HG03457 (cell line): ENCODE results near the gene ZNF200.
"Not testable (repeated sequence)": the region's sequence is repeated elsewhere in the genome, so short reads cannot be mapped to it uniquely, and the experiment has no call there.

Source experiments
- ATAC-seq: cut with Tn5 transposase; IDR thresholded peaks from one replicate; pipeline ENCODE4 v1.9.1; 2021; ENCODE audit warnings: moderate number of reproducible peaks; ENCODE audit not compliant: unreplicated experiment

ZNF200 gene, protein sequence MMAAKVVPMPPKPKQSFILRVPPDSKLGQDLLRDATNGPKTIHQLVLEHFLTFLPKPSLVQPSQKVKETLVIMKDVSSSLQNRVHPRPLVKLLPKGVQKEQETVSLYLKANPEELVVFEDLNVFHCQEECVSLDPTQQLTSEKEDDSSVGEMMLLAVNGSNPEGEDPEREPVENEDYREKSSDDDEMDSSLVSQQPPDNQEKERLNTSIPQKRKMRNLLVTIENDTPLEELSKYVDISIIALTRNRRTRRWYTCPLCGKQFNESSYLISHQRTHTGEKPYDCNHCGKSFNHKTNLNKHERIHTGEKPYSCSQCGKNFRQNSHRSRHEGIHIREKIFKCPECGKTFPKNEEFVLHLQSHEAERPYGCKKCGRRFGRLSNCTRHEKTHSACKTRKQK

DNA sequence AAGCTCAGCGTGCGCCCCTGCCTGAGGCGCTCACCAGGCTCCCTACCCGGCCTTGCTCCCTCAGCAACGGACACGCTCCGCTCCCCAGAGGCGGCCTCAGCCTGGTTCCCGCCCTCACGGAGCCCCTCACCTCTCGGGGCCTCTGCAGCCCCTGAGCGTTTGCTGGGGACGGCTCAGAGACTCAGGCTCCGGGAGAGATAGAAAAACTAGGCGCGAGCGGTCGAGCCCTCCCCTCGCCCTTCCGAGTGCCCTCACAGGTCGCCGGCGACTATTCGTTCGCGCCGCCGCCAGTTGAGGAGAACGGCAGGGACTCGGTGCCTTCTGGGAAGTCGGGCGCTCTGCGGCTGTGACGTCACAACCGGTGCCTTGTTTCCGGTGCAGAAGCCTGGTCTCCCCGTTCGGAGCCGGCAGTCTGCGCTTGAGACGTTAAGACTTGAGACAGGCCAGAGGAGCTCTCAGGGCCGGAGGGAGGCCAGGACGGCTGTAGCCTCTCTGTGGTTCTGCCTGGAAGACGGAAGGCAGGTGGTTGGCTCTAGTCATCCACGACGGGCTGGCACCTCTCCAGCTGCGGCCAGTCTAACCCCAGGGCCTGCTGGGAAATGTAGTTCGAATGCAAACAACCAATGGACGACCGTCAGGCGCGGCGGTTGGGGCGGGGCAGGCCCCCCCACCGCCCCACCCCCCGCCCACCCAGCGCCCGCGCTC, at the start of gene ZNF200:
Gene ZNF200, minus strand, starts transcription at position 302 of the 705 bp plus-strand sequence. CDS start 1,403 bp downstream, outside the sequence.
- ATAC-seq, result peak; percentile 73

DNA sequence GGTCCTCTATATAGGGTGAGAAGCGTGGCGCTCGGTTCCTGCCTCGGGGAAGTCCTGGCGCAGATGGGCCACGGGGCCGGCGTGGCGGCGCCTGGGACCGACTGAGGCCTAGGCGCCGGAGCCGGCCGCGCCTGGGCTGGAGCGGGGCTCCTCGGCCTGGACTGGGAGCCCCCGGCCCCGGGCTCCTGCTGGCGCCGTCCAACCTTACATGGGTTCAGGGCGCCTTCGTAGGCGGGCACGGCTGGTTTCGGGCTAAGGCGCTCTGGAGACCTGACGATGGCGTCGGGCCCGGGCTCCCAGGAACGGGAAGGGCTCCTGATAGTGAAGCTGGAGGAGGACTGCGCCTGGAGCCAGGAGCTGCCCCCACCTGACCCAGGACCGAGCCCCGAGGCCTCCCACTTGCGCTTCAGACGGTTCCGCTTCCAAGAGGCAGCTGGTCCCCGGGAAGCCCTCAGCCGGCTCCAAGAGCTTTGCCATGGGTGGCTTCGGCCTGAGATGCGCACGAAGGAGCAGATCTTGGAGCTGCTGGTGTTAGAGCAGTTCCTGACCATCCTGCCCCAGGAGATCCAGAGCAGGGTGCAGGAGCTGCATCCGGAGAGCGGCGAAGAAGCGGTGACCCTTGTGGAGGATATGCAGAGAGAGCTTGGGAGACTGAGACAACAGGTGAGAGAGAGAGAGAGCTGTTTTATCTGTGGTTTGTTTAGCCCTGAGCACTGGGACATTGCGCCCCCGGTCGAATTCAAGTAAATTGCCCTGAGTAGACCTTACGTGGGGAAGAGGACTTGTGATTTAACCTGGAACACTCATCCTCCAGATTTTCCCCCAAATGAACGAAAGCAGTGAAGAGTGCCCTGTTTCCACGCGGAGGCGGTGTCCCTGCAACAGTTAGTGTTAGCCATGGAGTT, 48.8 kb upstream of the ZNF200 start:
- no peak for ATAC-seq

DNA sequence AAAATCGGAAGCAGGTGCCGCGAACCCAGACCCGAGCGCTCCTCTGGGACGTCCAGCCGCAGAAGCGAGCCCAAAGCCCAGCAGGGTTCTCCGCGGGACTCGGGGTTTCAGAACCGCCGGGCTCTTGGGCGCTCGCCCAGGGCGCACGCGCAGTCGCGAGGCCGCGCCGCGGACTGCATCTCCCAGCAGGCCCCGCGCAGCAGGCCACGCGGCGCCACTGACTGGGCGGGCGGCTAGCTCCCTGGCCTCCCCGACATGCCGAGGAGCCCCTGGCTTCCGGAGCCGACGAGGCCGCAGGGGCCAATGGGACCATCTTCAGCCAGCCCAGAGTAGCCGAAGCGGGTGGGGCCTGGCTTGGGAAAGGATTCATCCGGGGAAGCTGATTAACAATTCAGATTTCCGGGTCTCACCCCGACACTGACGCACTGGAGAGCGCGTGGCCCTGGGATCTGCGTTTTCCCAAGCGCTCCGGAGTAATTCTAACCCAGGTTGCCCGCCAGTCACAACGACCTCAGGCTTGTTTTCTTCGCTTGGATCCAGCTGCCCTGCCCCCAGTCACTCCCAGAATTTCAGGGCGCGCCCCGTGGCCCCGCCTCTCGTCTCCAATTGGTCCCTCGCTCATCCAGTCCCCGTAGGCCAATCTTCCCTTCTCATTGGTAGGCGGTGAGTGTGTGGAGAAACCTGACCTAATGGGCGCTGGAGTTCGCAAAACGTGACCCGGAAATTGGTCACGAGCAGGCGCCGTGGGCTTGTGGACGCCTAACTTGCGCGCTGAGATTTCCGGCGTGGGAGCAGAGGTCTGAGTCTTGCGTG, 48.0 kb upstream of the ZNF200 start, which contains the start of gene ZNF263:
Gene ZNF263, plus strand, starts transcription at position 762 of the 813 bp plus-strand sequence. CDS start 328 bp downstream, outside the sequence.
- ATAC-seq, result peak; percentile 63

GRCh38 chr16:3282103-3282729, 47.3 kb upstream of the ZNF200 start:
- ATAC-seq, result peak; percentile 28

GRCh38 chr16:3281222-3281820, 46.4 kb upstream of the ZNF200 start:
- ATAC-seq, result no peak

DNA sequence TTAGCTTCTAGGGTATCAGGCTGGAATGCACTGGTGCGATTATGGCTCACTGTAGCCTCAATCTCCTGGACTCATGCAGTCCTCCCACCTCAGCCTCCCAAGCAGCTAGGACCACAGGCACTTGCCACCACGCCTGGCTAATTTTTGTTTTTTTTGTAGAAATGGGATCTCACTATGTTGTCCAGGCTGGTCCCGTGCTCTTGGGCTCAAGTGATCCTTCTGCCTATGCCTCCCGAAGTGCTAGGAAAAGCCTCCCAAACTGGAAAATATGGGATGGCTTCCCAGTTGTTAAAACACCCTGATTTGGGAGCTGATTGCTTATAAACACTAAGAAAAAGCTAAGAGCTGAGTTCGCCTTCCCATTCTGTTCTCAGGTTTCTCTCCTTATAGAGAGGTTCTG, 41.7 kb upstream of the ZNF200 start:
- ATAC-seq, result no peak

DNA sequence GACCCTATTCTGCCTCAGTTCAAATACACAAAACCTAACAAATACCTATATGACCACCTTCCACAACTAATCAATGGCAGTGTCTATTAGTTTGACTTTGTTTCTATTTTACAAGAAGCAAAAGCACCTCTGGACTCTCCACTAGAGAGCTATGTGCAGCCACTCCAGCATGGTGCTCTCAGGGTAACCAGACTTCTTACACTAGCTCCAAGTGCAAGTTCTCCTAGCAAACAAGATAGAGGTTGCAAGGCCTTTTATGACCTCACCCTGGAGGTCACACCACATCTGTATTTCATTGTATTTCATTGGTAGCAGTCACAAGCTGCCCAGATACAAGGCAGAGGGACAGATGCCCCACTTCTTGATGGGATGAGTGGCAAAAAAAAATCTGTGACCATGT, 40.0 kb upstream of the ZNF200 start:
- no peak for ATAC-seq

- no peak for ATAC-seq
Observed at GRCh38 chr16:3274490-3274889, 39.5 kb upstream of the ZNF200 start.

DNA sequence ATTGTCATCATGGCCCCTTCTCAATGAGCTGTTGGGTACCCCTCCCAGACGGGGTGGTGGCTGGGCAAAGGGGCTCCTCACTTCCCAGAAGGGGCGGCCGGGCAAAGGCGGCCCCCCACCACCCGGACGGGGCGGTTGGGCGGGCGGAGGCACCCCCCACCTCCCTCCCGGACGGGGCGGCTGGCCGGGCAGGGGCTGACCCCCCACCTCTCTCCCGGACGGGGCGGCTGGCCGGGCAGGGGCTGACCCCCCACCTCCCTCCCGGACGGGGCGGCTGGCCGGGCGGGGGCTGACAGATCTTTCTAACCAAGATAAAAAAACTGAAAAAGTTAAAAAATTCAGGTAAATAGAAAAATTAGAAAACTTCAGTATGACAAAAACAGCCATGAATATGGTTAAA, 36.3 kb upstream of the ZNF200 start:
- ATAC-seq, result not testable (repeated sequence)

- not testable (repeated sequence) for ATAC-seq
Observed at GRCh38 chr16:3270718-3271117, 35.8 kb upstream of the ZNF200 start.

DNA sequence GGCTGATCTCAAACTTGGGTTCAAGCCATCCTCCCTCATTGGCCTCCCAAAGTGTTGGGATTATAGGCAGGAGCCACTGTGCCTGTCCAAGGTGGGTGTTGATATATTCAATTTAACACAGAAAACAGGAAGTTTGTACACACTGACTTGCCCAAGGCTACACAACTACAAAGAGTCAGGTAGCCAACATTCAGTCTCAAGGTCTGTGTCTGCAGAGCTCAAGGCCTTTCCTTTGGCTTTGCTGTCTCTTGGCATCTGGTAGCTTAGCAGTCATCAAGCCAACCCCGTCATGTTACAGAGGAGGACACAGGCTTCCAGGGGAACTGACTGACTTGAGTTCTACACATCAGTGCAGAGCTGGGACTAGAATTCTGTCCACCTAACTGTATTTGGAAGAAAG, 33.3 kb upstream of the ZNF200 start:
- no peak for ATAC-seq

- no peak for ATAC-seq
Observed at GRCh38 chr16:3266873-3267537, 32.0 kb upstream of the ZNF200 start.

- ATAC-seq, result peak; percentile 80
Observed at GRCh38 chr16:3264137-3265036, 29.4 kb upstream of the ZNF200 start.

GRCh38 chr16:3262517-3262916, 27.6 kb upstream of the ZNF200 start:
- no peak for ATAC-seq

- no peak for ATAC-seq
Observed at GRCh38 chr16:3259836-3260235, 24.9 kb upstream of the ZNF200 start.

DNA sequence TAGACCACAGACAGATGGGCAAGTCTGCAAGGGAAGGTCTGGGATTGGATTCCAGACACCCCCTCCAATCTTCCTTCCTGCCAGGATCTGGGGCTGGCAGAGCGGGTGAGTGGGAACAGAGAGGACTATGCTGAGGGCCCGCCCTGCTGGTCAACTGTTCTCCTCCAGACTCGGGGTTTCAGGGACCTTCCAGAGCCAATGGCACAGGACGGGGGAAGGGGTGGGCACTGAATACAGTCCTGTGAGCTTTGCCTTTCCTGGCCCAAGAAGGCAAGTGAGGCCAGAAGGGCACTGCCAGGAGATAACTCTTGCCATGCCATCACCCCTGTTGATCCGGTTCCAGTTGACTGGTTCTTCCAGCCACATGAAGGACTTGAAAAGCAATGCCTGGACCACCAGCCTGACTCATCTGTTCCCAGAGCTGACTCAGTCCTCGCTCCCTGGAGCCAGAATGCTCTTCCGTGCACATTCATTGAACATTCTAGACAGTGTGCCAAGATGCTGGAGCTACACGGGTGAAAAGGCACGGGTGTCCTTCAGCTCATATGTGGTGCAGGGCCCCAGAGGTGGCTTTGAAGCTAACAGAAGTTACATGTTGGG, 22.0 kb upstream of the ZNF200 start:
- ATAC-seq, result no peak

DNA sequence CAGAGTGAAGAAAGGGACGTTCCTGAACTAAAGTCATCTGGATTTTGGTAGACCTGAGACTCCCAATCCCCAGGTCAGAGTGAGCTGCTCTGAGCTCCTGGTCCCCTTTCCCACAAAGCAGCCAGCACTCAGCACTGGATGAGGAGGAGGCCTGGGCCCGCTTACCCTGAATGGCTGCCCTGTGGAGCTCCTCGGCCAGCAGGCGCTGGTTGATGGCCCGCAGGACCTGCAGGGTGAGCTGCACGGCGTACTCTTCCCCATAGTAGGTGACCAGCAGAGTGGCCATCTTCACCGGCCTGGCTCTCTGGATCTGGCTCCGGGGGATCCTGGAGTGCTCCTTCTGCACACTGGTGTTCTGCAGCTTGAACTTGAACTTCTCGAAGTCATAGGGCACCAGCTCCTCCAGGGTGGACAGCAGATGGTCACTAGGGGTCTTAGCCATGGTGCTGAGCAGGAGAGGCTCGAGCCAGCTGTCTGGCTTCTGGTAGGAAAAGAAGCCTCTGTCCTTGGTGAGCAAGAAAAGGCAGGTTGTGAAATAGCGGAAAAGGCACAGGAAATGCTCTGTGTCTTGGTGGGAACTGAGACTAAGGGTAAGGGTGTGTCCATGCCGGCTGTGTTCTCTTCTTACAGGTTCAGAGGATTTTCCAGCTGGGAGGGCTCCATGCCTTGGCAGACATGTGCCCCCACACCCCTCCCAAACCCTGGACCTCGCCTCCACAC, 21.3 kb upstream of the ZNF200 start, which contains the start of gene MEFV:
Gene MEFV, minus strand, starts transcription at position 488 of the 720 bp plus-strand sequence. Its CDS starts 46 bp downstream, at position 442.
- ATAC-seq, result no peak
